Measurements from ENCODE around the gene CPNE8. TPM values are rescaled to one million over a fixed set of nuclear protein-coding genes. Genes with fewer than 3 reads are reported as not detected.

CPNE8 gene
- total and polyA plus RNA-seq, 2 of the 4 experiments (the other 2 are of a cell fraction), result not detected

- no peak overlapping the region for H3K14ac ChIP-seq (replicated peaks; ENCODE audit: low read depth, low read length)
- no peak overlapping the region for H4K91ac ChIP-seq (ENCODE audit: insufficient read depth, low read depth, low read length)
- H3K9me3 ChIP-seq (ENCODE audit: control insufficient read depth, insufficient read depth, low read length), result peaks cover 4% of the 10 kb centered on the region; the same call in 1 of the 2 replicates
- intact Hi-C loops (cut with micrococcal nuclease), result no loop called here
- H3K9ac ChIP-seq (ENCODE audit: low read depth, low read length), result no peak overlapping the region
- no peaks in the 10 kb centered on the region for H3K36me3 ChIP-seq (ENCODE audit: control insufficient read depth, insufficient read depth, low read length)
- DNase-seq (no peak), ATAC-seq (ENCODE audit: low read depth) (peak; percentile 37; the same call in 1 of the 2 replicates)
- TF ChIP-seq USF2 (IDR thresholded peaks at IDR 0.05; ENCODE audit: low read depth, low read length) (no peak), SMC3 (IDR thresholded peaks at IDR 0.05; ENCODE audit: low read depth, low read length) (0 out of 2 replicates have a peak, but pooled peaks have one; percentile 4), CTCF (conservative IDR thresholded peaks at IDR 0.05; ENCODE audit: low read depth, low read length) (peak; percentile 38), MAFK (IDR thresholded peaks at IDR 0.05; ENCODE audit: low read depth, low read length) (no peak), RAD21 (IDR thresholded peaks at IDR 0.05; ENCODE audit: low read length) (no peak; the same call in 1 of the 2 replicates)
- H3K18ac ChIP-seq (ENCODE audit: low read depth, low read length), result no peak overlapping the region
- no TSS peak for BruUV-seq (replicated peaks)
- H3K9me1 ChIP-seq (ENCODE audit: insufficient read depth, low read length), result no peaks in the 10 kb centered on the region
- H3K79me1 ChIP-seq (ENCODE audit: low read depth in 1 of 2, low read length in 2 of 2), result no peaks in the 10 kb centered on the region
- POLR2A ChIA-PET (ENCODE audit: unreplicated experiment), result no interaction called here
- no peaks in the 10 kb centered on the region for H3K27me3 ChIP-seq (ENCODE audit: control insufficient read depth, insufficient read depth, low read length)
- no peak overlapping the region for H2AFZ ChIP-seq (replicated peaks; ENCODE audit: low read length, poor library complexity)
- H4K5ac ChIP-seq (ENCODE audit: low read depth, low read length), result no peak overlapping the region
- H2AK9ac ChIP-seq (replicated peaks; ENCODE audit: low read depth, low read length, poor library complexity), result no peak overlapping the region
- in situ Hi-C loops (cut with MboI; ENCODE audit: low sequenced_read_pairs), result no loop called here
- CTCF ChIA-PET, result no interaction called here
- no peak overlapping the region for H3K23ac ChIP-seq (ENCODE audit: low read depth, low read length)
- no peak overlapping the region for H2BK120ac ChIP-seq (ENCODE audit: low read depth, low read length)
- no CpG with 5 or more reads among the region's 36 CpGs for WGBS, 2 experiments (ENCODE audit: extremely low coverage in 2 of 2, insufficient read length in 1 of 2)
- dilution Hi-C loops (cut with HindIII; ENCODE audit: low sequenced_read_pairs, unreplicated experiment), result no loop called here
- no peak overlapping the region for H2AK5ac ChIP-seq (ENCODE audit: low read depth, low read length)
- H4K20me1 ChIP-seq (ENCODE audit: insufficient read depth, low read length), result no peaks in the 10 kb centered on the region
- H3K4me2 ChIP-seq (ENCODE audit: low read depth, low read length), result no peak overlapping the region
- no peak overlapping the region for H2BK15ac ChIP-seq (ENCODE audit: low read depth, low read length)
- no peak overlapping the region for H3K4me3 ChIP-seq (ENCODE audit: insufficient read depth, low read depth, low read length)
- no peak overlapping the region for H2BK20ac ChIP-seq (ENCODE audit: low read depth, low read length)
- H3K56ac ChIP-seq (ENCODE audit: extremely low read depth, insufficient read depth, low read length), result no peak overlapping the region
- H3K4ac ChIP-seq (ENCODE audit: low read depth, low read length), result no peak overlapping the region
- H3K4me1 ChIP-seq (ENCODE audit: control insufficient read depth, insufficient read depth, low read length), result no peaks in the 10 kb centered on the region
- no peak overlapping the region for H3K27ac ChIP-seq (ENCODE audit: insufficient read depth, low read length)
- no peak overlapping the region for H4K8ac ChIP-seq (ENCODE audit: low read depth in 2 of 2, low read length in 2 of 2)
- H2BK5ac ChIP-seq (ENCODE audit: low read depth, low read length, poor library complexity, severe bottlenecking), result no peak overlapping the region
Measured at GRCh38 chr12:38906482-38907200, 1.2 kb upstream of the CPNE8 start.
